NCI-H146 (cell line): ENCODE results near the gene FSTL4.

Experiments used
- DNase-seq: peaks from one replicate; lab custom pipeline; 2025; lab: John Stamatoyannopoulos, UW

Gene FSTL4

DNA sequence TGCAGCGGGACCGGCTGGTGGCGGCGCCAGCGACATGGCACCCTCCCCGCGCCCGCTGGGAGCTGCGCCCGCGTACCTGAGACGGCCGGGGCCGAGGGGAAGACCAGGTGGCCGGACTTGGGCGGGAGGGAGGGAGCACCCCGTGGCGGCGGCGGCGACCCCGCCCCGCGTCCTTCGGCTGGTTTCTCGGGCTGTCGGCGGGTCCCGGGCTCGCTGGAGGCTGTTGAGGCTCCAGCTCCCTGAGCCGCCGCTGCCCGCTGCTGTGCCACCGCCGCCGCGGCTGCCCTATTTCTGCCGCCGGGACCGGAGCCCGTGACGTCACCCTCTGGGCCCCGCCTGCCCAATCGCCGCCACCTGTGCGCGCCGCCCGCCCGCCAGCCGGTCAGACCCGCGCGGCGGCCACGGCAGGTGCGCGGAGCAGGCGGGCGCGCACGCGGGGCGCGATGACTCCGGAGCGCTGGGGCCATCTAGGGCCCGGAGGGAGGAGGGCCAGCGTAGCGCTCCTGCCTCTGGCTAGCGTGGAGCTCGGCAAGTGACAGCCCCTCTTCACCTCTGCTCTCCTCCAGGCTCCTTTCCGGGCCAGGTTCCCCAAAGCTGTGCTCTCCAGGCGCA is at the start of gene FSTL4:
Gene FSTL4, minus strand, starts transcription at position 293 of the 612 bp plus-strand sequence.
- DNase-seq, result peak; percentile 62

DNA sequence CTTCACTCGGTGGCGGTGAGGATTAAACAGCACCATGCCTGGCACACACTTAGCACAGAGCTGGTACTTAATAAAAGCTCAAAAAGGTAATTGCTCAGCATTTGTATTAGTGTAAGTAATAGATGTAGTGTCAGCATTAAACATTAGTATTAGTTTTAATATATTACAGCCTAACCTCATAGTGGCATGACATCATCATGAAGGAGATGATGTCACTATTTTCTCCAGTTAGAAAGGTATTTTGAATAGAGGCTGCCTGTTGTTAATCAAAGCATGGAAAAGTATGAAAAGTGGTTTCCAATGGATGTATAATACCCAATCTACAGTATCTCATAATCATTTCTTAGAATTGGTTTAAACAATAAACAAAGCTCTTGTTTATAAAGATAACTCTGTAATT is 49.0 kb upstream of the FSTL4 start:
- no peak for DNase-seq

DNA sequence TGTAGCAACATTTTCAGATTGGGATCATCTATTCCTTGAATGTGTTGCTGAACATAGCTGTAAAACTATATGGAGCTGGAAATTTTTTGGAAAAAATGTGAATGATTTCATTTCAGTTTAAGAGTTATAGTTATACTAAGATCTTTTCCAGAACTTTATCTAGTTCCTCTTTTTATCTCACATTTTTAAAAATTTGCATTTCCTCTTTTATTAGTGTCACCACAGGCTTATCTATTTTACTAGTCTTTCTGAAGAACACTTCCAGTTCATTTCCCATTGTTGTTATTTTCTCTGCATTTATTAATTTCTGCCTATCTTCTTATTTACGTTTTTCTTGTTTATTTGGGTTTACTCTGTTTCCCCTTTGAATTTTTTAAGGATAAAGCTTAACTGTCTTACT is 46.0 kb upstream of the FSTL4 start:
- no peak for DNase-seq

DNA sequence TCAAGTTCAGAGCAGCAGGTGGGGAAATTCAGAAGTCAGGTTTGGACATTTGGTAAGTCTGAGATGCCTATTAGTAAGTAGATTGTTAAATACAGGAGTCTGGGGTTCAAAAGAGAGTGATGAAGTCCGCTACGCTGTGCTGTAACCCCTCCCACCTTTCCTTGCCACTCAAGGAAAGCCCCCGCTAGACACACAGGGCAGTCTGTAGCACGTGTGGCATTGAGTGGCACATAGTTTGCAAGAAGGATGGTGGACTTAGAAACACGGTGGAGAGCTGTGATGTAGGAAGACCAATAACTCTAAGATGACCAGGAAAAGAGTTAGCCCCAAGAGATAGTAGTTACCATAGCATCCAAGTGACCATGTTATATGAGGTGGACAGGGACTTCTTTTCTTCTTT is 44.7 kb upstream of the FSTL4 start:
- DNase-seq, result no peak

DNA sequence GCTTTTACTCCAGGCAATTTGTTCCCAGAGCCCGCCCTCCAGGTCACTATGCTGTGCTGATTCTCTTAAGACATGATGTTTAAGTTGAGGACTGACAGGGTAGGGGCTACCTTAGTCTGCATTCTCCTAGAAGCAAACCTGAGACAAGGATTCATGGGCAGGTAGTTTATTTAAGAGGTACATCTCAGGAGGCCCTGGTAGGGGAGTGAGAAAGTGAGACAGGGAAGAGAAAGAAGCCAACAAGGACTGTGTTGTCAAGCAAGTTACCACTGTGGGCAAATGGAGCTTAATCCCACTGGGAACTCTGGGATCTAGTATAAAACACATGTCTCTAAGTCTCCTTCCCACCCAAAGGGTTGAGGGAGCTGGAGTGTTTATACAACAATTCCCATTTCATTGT is 43.6 kb upstream of the FSTL4 start:
- DNase-seq, result no peak

DNA sequence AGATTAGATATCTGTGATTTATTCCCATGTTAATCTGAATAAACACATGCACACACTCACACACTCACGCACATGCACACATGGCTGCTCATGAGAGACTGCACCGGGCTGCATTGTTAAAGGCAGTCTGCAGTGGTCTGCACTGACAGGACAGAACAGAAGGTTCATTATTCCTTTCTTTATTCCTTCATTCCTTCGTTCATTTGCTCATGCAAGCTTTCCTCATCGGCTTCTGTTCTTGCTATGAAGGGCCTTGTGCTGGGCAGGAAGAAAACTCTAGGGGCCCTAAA is 41.4 kb upstream of the FSTL4 start:
- DNase-seq, result no peak

DNA sequence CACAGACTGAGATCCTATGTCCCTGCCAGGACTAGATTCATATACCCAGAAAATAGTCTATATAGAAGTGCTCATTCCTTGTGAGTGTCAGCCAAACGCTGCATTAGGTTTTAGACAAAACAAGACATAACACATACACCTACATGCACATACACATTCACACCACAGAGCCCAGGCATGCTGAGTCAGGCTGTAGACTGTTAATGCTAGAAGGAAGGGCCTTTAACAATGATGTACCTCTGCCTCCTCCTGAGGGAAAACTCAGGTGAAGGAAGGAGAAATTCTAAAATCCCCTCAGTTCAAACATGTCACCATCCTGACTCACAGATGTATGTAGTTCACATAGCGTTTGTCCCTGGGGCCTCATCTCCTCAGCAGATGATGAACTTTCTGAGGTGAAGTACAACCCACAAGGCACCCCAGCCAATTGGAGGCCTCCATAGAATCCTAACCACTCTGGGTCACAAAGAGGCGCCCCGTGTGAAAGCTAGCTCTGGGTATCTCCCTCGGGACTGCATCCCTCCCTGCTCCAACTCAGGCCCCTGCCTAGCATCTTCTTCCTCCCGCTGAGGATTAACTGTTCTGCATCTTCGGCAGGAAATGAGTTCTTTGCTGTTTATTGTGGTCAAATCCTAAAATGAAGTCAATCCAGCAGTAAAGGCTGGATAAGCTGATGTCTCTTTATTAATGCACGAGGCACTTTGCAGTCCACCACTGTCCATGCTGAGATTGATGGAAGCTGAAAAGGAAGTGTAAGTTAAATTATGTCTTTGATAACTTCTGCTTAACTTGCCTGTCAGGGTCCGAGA is 40.8 kb upstream of the FSTL4 start:
- no peak for DNase-seq

DNA sequence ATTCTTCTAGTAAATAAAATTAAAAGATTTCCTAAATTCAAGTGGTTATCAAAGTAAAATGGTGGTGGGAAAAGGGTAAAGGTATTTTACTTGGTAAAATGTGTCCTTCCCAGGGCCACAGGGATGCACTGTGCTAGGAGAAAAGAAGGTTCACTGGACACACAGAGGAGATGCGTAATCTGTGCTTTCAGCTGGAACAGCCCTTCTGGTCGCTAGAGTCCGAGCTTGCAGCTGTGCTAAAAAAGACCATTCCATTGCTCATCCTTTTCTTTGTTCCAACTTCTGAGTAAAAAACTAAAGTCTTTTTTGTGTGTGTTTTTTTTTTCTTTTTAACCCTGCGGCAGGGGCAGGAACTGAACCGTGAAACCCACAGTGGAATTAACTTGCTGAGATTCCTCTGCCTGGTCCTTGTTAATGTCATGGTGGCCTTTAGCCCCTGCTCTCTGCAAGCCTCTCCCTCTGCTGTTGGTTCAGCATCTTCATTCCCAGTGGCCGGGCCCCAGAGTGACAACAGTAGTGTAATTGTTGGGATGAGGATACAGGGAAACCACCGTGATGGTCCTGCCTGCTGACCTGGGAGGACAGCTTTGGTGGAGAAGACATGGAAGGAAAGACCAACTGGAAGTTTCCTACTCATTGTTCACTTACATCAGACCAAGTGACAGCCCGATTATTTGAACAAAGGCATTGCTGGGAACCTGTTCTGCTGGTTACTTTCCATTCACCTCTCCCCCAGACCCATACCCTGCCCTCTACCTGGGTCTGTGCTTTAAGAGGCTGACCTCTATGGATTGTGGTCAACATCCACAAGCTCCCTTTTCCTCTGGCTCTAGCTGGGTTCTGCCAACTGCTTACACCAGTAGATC is 31.9 kb upstream of the FSTL4 start:
- no peak for DNase-seq

DNA sequence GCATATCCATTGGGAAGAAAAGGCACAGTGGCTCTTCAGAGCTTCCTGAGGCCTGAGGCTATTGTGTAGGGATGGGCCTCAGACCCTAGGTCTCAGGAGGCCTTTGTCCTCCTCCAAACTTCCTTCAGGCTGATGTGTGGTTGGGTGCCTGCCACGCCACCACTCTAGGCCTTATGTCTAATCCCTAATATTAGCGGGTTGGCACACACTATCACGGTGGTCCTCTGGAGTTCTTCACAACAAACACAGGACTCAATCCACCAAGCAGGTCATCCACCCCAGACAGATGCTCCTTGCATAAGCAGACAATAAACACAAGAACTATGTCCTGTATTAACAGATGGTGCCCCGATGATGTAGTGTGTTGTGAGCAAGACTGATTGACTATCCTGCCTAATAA is 31.0 kb upstream of the FSTL4 start:
- no peak for DNase-seq

DNA sequence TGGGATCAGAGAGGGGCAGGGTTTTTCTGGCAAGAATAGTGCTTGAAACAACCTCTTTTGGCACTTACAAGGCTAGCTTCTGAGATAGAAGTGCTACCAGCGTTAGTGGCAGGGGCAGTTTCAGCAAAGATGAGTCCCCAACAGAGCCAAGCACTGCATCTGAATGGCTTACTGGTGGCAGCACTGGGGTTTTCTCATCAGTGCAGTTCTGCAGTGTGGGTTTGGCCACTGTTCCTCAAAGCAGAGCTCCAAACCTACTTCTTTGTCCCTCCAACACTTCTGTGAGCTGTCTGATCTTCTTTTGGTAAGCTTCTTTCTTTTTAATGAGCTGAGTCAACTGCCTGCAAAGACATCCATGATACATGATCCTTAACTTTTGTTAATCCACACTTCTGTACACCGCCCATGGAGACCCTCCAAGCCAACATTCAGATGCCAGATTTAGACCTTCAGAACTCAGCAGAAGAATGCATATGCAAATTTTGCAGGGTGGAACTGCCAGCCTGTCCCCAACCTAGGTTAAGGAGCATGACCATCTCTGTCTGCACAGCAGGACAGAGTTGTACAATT is 29.9 kb upstream of the FSTL4 start:
- no peak for DNase-seq

DNA sequence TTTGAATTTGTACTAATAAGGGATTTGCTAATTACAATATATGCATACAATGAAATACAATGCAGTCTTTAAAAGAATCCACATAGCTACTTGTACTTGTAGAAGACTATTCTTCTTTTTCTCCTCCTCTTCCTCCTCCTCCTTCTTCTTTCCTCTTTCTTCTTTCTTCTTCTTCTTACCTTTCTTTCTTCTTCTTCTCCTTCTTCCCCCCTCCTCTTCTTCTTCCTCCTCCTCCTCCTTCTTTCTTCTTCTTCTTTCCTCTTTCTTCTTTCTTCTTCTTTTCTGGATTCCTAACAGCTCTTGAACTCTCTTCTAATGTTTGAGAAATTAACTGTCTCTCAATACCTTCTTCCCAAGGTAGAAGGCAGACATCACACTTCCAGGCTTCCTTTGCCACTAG is 29.3 kb upstream of the FSTL4 start:
- no peak for DNase-seq

DNA sequence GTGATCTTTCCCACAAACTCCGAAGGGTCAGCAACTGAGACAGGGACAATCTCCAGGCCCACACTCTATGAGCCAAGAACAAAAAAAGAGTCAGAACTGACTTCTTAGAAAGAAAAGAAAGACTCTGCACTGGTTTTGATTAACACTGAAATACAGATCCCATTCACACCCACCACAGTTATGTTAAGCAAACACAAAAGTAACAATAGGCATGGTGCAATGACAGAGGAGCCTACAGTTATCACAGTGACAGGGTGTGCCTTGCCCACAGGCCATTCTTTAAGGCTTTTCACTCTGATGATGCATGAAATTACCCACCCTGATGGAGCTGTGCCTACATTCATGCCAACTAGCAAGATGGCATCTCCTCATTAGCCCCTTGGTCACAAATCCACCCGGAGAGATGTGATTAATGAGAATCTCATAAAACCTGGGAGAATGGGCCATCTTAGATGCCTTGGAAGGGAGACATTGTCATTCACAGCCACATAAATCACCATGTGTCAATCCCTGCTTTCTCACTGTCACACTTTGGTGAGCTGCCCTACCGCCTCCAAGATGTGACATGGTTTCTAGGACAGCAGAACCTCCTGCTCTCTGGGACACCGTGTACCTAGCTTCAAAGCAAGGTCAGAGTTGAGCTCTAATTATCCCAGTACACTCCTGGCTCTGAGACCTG is 27.6 kb upstream of the FSTL4 start:
- DNase-seq, result no peak

DNA sequence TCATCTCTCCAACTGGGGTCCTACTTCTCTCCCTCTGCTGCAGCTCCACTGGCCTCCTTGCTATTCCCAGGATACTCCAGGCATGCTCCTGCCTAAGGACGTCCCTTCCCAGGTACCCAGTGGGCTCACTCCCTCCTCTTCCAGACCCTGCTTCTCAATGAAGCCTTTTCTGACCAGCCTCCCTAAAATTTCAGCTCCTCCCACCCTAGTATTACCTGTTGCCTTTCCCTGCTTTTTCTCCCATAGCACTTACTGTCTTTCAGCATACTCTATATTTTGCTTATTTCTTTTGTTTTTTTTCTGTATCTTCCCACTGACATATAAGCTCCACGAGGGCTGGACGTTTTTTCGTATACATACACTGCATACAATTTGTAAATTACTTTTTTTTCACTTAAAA is 26.1 kb upstream of the FSTL4 start:
- DNase-seq, result no peak

DNA sequence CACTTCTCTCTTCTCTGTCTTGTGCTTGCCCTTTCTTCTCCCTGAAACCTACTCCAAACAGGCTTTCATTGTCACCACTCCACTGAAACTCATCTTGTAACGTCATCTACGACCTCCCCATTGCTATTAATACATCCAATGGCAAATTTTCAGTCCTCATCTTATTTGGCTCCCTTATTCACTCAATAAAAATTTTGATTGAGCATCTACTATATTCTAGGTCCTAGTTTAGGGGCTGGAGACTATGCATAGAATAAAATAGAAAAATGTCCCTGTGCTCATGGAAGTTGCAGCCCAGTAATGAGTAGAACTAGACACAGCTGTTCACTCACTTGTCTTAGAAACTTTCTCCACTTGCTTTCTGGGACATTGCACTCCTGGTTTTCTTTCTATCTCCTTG is 24.9 kb upstream of the FSTL4 start:
- no peak for DNase-seq

DNA sequence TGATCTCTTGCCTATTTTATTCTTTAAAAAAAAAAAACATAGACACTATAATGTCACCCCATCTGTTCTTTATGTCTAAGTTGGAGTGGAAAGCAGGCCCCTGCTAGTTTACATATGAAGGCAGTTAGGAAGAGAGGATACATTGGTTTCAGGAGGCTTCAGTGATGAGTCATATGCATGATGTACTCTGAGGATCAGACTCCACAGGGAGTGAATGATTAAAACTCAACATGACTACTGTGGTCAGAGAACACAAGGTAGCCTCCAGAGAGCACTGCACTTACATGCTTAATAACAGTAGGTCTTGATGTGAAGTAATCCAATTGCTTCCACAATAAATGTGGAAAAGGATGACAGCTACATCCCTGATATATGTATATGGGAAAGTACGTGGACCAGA is 22.7 kb upstream of the FSTL4 start:
- no peak for DNase-seq

DNA sequence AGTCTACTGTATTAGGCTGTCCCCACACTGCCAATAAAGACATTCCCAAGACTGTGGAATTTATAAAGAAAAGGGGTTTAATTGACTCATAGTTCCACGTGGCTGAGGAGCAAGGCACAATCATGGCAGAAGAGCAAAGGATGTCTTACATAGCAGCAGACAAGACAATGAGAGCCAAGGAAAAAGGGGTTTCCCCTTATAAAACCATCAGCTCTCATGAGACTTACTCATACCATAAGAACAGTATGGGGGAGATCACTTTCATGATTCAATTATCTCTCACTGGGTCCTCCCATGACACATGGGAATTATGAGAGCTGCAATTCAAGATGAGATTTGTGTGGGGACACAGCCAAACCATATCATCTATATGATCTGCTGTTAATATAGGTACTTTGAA is 14.8 kb upstream of the FSTL4 start:
- no peak for DNase-seq

DNA sequence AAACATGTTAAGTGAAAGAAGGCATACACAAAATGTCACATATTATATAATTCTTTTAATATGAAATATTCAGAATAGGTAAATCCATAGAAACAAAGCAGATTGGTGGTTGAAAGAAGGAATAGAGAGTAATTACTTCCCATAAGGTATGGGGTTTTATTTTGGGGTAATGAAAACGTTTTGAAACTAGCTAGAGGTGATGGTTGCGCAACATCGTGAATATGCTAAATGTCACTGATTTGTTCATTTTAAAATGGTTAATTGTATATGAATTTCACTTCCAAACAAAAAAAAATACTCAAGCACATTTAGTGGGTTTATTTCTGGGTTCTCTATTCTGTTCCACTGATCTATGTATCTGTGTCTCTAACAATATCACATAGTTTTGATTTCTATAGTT is 12.0 kb upstream of the FSTL4 start:
- DNase-seq, result no peak

DNA sequence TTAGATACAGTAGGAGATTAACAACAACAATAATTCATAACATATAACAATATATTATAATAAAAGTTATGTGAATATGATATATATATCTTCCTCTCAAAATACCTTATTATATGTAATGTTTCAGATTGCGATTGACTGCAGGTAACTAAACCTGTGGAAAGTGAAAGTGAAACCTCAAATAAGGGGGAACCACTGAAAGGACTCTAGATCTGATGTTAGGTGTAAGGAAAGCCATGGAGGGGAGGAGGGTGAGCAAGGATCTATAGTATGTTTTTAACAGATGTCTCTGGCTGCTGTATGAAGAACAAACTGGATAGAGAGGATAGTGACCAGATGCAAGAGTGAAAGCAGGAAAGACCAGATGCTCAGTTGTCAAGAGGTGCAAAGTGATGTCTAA is 5.8 kb upstream of the FSTL4 start:
- no peak for DNase-seq

DNA sequence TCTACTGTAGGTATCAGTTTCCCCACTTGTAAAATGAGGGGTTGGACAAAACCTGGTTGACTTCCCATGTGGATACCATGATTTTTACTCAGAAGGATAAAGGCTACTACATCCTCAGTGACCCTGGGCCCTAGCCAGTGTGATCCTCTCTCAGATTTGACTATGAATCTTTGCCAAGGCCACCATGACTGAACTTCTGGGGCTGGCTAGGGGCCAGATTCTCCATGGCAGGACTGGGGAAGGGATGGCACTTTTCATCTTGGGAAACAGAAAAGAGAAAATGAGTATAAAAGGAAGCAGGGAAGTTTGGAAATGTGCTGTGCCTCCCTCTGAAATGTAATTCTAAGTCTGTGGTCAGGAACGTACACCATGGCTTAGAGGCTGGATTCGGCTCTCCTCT is 1.4 kb upstream of the FSTL4 start:
- DNase-seq, result no peak

DNA sequence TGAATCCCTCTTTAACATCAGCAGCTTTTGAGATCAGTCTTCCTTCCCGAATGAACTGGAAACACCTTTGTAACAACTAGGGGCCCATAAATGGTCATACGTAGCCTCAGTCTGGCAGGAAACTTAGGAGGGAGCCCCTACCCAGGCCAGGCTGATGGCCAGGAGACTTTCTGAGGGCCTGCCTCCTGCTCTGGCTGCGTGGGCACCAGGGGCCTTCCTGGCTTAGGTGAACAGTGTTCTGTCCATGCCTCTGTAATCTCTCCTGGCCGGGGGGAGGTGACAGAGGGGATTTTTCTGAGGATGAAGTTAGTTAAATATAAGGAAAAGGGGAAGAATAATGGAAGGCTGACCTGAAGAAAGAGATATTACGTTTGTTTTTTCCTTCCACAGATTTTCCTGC is 843 bp upstream of the FSTL4 start:
- no peak for DNase-seq

DNA sequence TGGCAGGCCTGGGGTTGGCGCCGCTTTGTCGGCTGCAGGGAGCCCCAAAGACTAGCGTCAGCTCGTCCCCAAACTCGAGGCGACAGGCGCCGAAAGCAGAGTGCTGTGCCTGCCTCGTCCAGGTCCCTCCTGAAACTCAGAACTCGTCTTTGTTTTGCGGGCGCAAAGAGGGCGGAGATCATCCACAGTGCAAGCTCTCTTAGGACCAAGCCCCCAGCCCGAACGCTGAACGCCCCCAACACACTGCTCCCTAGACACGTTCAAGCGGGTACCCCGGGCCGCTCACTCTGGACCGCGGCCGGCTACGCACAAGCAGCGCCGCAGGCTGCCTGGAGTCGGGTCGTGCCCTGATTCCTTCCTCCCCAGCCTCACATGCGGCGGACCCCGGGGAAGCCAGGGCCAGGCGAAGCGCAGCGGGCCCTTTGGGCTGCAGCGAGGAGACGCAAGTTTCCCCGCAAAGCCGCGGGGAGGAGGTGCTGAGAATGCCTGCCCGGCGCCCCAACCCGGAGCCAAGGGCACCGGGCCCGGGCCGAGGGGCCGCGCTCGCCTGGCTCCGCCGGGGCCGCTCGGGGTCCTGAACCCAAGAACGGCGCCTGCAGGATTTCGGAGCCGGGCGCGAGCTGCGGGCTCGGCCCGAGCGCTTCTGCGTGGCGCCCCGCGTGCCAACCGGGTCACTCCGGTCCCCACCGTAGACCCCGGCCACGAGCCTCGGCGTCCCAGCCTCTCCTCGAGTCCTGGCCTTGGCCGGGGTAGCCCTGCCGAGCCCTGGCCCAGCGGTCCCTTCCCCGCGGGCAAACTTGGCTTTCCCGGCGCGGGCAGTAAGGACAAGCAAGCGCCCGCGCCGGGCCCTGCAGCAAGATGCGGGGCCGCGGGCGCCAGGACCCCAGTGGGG is 738 bp downstream of the FSTL4 start:
- peak; percentile 23 for DNase-seq
